22Rv1 (cell line): ENCODE results near the gene LAMTOR4.

Experiments used
- CTCF ChIP-seq: fragments of 450-650 bp; IDR thresholded peaks from 2 replicates; pipeline ENCODE4 v1.5.1; 2017; ENCODE audit warnings: mild to moderate bottlenecking
- ZFX ChIP-seq: fragments of 450-650 bp; IDR thresholded peaks from 2 replicates; pipeline ENCODE4 v1.6.1; 2017; ENCODE audit warnings: antibody characterized with exemption, borderline replicate concordance

- no peak for TF ChIP-seq CTCF
- TF ChIP-seq ZFX = no peak
Measured at GRCh38 chr7:100128637-100128963, 20.1 kb upstream of the LAMTOR4 start.
